IMR-90 (cell line): ENCODE results near the gene ATP5MK. TPM values are rescaled to one million over a fixed set of nuclear protein-coding genes. Genes with fewer than 3 reads are reported as not detected.

Source experiments
- ATAC-seq: fragments of 200-7000 bp; cut with Tn5 transposase; 2 replicates; pipeline ENCODE4 v1.9.1; 2020; ENCODE audit warnings: low read depth, mild to moderate bottlenecking, moderate library complexity
- BruUV-seq: library from RNA; stranded (reverse); fragments of 400-500 nt; replicated peaks from 2 replicates; lab custom pipeline; 2021; lab: Mats Ljungman, UMichigan
- CTCF ChIA-PET: fragments of 300-600 bp; formaldehyde crosslinking; extraction: SDS; loops from one replicate; lab custom pipeline; 2021; ENCODE audit warnings: antibody characterized with exemption; lab: Yijun Ruan, JAX
- POLR2A ChIA-PET: fragments of 300-600 bp; sonication (Branson Sonifier 250); formaldehyde crosslinking; loops from one replicate; lab custom pipeline; 2022; ENCODE audit warnings: antibody characterized with exemption; ENCODE audit not compliant: unreplicated experiment; lab: Charles Lee
- DNase-seq: peaks from one replicate; pipeline ENCODE4 v3.0.0; 2013
- H2AFZ ChIP-seq: replicated peaks from 2 replicates; pipeline ENCODE3; 2013; ENCODE audit warnings: low read length, mild to moderate bottlenecking; ENCODE audit not compliant: poor library complexity
- H2AK5ac ChIP-seq: 2 replicates; pipeline ENCODE4 v1.6.1; 2013; ENCODE audit warnings: low read depth, low read length, inconsistent platforms
- H2AK9ac ChIP-seq: replicated peaks from 2 replicates; pipeline ENCODE3; 2013; ENCODE audit warnings: mild to moderate bottlenecking, low read depth, low read length, moderate library complexity; ENCODE audit not compliant: poor library complexity
- H2BK120ac ChIP-seq: 2 replicates; pipeline ENCODE4 v1.6.1; 2013; ENCODE audit warnings: low read depth, low read length, inconsistent platforms
- H2BK15ac ChIP-seq: 3 replicates; pipeline ENCODE4 v1.6.1; 2013; ENCODE audit warnings: low read depth, low read length, inconsistent platforms
- H2BK20ac ChIP-seq: 2 replicates; pipeline ENCODE4 v1.6.1; 2013; ENCODE audit warnings: low read depth, mild to moderate bottlenecking, inconsistent platforms, low read length, moderate library complexity
- H2BK5ac ChIP-seq: 2 replicates; pipeline ENCODE4 v1.6.1; 2013; ENCODE audit warnings: mild to moderate bottlenecking, low read depth, low read length, inconsistent platforms; ENCODE audit not compliant: poor library complexity, severe bottlenecking
- H3K14ac ChIP-seq: replicated peaks from 2 replicates; pipeline ENCODE4 v1.6.1; 2013; ENCODE audit warnings: low read depth, low read length, inconsistent platforms
- H3K18ac ChIP-seq: 2 replicates; pipeline ENCODE4 v1.6.1; 2013; ENCODE audit warnings: low read depth, low read length, control low read depth
- H3K23ac ChIP-seq: 2 replicates; pipeline ENCODE4 v1.6.1; 2013; ENCODE audit warnings: low read depth, low read length, inconsistent platforms
- H3K27ac ChIP-seq: 2 replicates; pipeline ENCODE4 v1.5.1; 2013; ENCODE audit warnings: mild to moderate bottlenecking, control low read depth, low read length; ENCODE audit not compliant: insufficient read depth
- H3K27me3 ChIP-seq: 2 replicates; pipeline ENCODE4 v1.6.1; 2013; ENCODE audit warnings: low read length; ENCODE audit not compliant: control insufficient read depth, insufficient read depth
- H3K36me3 ChIP-seq: 2 replicates; pipeline ENCODE4 v1.6.1; 2013; ENCODE audit warnings: low read length, mixed read lengths; ENCODE audit not compliant: control insufficient read depth, insufficient read depth
- H3K4ac ChIP-seq: 2 replicates; pipeline ENCODE4 v1.6.1; 2013; ENCODE audit warnings: low read depth, low read length, inconsistent platforms
- H3K4me1 ChIP-seq: 2 replicates; pipeline ENCODE4 v1.6.1; 2013; ENCODE audit warnings: low read length, mixed read lengths; ENCODE audit not compliant: control insufficient read depth, insufficient read depth
- H3K4me2 ChIP-seq: 2 replicates; pipeline ENCODE4 v1.6.1; 2013; ENCODE audit warnings: low read depth, mild to moderate bottlenecking, control low read depth, low read length, moderate library complexity
- H3K4me3 ChIP-seq: 2 replicates; pipeline ENCODE4 v1.5.1; 2013; ENCODE audit warnings: low read depth, mild to moderate bottlenecking, control low read depth, low read length, moderate library complexity; ENCODE audit not compliant: insufficient read depth
- H3K56ac ChIP-seq: 2 replicates; pipeline ENCODE4 v1.6.1; 2013; ENCODE audit warnings: low read length, inconsistent platforms; ENCODE audit not compliant: insufficient read depth; ENCODE audit errors: extremely low read depth
- H3K79me1 ChIP-seq, 2 experiments: 2 replicates each; pipeline ENCODE4 v1.6.1; 2013; ENCODE audit warnings: low read length in 2 of 2, inconsistent platforms in 1 of 2, low read depth in 1 of 2
- H3K9ac ChIP-seq: 2 replicates; pipeline ENCODE4 v1.6.1; 2013; ENCODE audit warnings: low read depth, low read length, control low read depth
- H3K9me1 ChIP-seq: 2 replicates; pipeline ENCODE4 v1.6.1; 2013; ENCODE audit warnings: low read length, inconsistent platforms; ENCODE audit not compliant: insufficient read depth
- H3K9me3 ChIP-seq: 2 replicates; pipeline ENCODE4 v1.6.1; 2013; ENCODE audit warnings: low read length; ENCODE audit not compliant: control insufficient read depth, insufficient read depth
- H4K20me1 ChIP-seq: 2 replicates; pipeline ENCODE4 v1.6.1; 2013; ENCODE audit warnings: low read length, inconsistent platforms; ENCODE audit not compliant: insufficient read depth
- H4K5ac ChIP-seq: 2 replicates; pipeline ENCODE4 v1.6.1; 2013; ENCODE audit warnings: mild to moderate bottlenecking, low read depth, low read length, control low read depth
- H4K8ac ChIP-seq, 2 experiments: 2 replicates each; pipeline ENCODE4 v1.6.1; 2013; ENCODE audit warnings: low read depth in 2 of 2, low read length in 2 of 2, control low read depth in 1 of 2, inconsistent platforms in 1 of 2
- H4K91ac ChIP-seq: 2 replicates; pipeline ENCODE4 v1.6.1; 2013; ENCODE audit warnings: low read depth, low read length, inconsistent platforms; ENCODE audit not compliant: insufficient read depth
- BHLHE40 ChIP-seq: fragments of 150-350 bp; IDR thresholded peaks from 2 replicates; pipeline ENCODE4 v1.6.1; 2016; ENCODE audit warnings: mild to moderate bottlenecking, low read depth, low read length
- CHD1 ChIP-seq: IDR thresholded peaks from 2 replicates; pipeline ENCODE4 v1.6.1; 2012; ENCODE audit warnings: low read depth, low read length, improper control_type of control experiment
- FOS ChIP-seq: fragments of 150-350 bp; IDR thresholded peaks from 2 replicates; pipeline ENCODE4 v1.6.1; 2016; ENCODE audit warnings: low read depth, low read length
- MAFK ChIP-seq: IDR thresholded peaks from 2 replicates; pipeline ENCODE4 v1.6.1; 2012; ENCODE audit warnings: low read depth, low read length, improper control_type of control experiment
- MAZ ChIP-seq: IDR thresholded peaks from 2 replicates; pipeline ENCODE4 v1.6.1; 2012; ENCODE audit warnings: low read depth, mild to moderate bottlenecking, low read length, improper control_type of control experiment, moderate library complexity, borderline replicate concordance
- MXI1 ChIP-seq: IDR thresholded peaks from 2 replicates; pipeline ENCODE4 v1.6.1; 2012; ENCODE audit warnings: low read depth, mild to moderate bottlenecking, low read length, moderate library complexity, borderline replicate concordance
- NFE2L2 ChIP-seq: fragments of 150-350 bp; IDR thresholded peaks from 2 replicates; pipeline ENCODE4 v1.6.1; 2016; ENCODE audit warnings: low read depth, mild to moderate bottlenecking, low read length
- POLR2A ChIP-seq: IDR thresholded peaks from 2 replicates; pipeline ENCODE4 v1.6.1; 2012; ENCODE audit warnings: mild to moderate bottlenecking, low read depth, low read length
- RAD21 ChIP-seq: IDR thresholded peaks from 2 replicates; pipeline ENCODE4 v1.6.1; 2012; ENCODE audit warnings: low read length, improper control_type of control experiment
- RCOR1 ChIP-seq: IDR thresholded peaks from 2 replicates; pipeline ENCODE4 v1.6.1; 2012; ENCODE audit warnings: mild to moderate bottlenecking, low read length, improper control_type of control experiment; ENCODE audit not compliant: insufficient replicate concordance
- RFX5 ChIP-seq: IDR thresholded peaks from 2 replicates; pipeline ENCODE4 v1.8.0; 2012; ENCODE audit warnings: low read depth, mild to moderate bottlenecking, low read length, moderate library complexity
- SMC3 ChIP-seq: fragments of 150-350 bp; IDR thresholded peaks from 2 replicates; pipeline ENCODE4 v1.6.1; 2016; ENCODE audit warnings: low read depth, mild to moderate bottlenecking, antibody characterized with exemption, low read length, moderate library complexity
- WGBS, 2 experiments: methylation state at CpG; one replicate each; pipeline versions ENCODE4 v1.1.5 to v1.1.7; 2013; ENCODE audit warnings: missing lambda C conversion rate in 2 of 2; ENCODE audit not compliant: insufficient read length in 1 of 2; ENCODE audit errors: extremely low coverage in 2 of 2; 5-methylcytosine and 5-hydroxymethylcytosine counted together
- dilution Hi-C: fragments of 300-500 bp; cut with HindIII; formaldehyde crosslinking; loops from one replicate; pipeline ENCODE4 v1.14.3; 2018; ENCODE audit warnings: low sequenced_read_pairs; ENCODE audit not compliant: unreplicated experiment
- in situ Hi-C: fragments of 300-500 bp; cut with MboI; formaldehyde crosslinking; loops from 3 replicates; pipeline ENCODE4 v1.14.3; 2019; ENCODE audit warnings: low sequenced_read_pairs, inconsistent platforms, mixed read lengths
- intact Hi-C: fragments of 100-400 bp; cut with micrococcal nuclease; formaldehyde crosslinking; loops from 2 replicates; pipeline ENCODE4 v1.10.0; 2022
- polyA plus RNA-seq, 3 experiments: library from polyadenylated mRNA; depleted of rRNA; stranded (reverse); fragments of >200 nt; gene quantifications; 2 replicates each; pipeline ENCODE4 v1.2.3, GENCODE V29; 2012; ENCODE audit warnings: low replicate concordance in 1 of 3
- total RNA-seq: library from RNA; depleted of rRNA; stranded (reverse); fragments of >200 nt; gene quantifications from 2 replicates; pipeline ENCODE4 v1.2.3, GENCODE V29; 2012
- TF ChIP-seq, protein P1 (sequence below): conservative IDR thresholded peaks from 2 replicates; pipeline ENCODE4 v1.5.1; 2012; ENCODE audit warnings: mild to moderate bottlenecking, low read depth, low read length, improper control_type of control experiment
- TF ChIP-seq, protein P2 (sequence below): fragments of 150-350 bp; IDR thresholded peaks from 2 replicates; pipeline ENCODE4 v1.6.1; 2017; ENCODE audit warnings: mild to moderate bottlenecking, antibody characterized with exemption, low read length, low read depth

Gene ATP5MK
- total and polyA plus RNA-seq, 2 of the 4 experiments (the other 2 are of a cell fraction): 73.4 to 101 TPM

DNA sequence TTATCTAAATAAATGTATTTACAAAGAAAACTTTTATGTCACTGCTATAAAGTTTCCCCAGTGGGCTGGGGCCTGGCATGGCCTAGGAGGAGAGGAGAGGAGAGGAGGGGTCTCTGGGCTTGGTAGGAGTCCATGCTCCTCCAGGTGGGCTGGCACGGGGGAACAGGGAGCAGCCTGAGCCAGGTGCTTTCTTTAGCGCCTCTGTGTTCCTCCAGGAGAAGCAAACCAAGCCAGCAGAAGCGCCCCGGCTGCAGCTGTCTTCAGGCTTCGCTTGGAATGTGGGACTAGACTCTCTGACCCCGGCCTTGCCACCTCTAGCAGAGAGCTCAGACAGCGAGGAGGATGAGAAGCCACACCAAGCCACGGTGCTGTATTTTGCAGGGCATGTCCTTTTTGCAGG is 45.3 kb upstream of the ATP5MK start:
- Histone ChIP-seq H3K9me1 (peaks cover 2% of the 10 kb centered on the region; the same call in 1 of the 2 replicates), H4K91ac (no peak overlapping the region), H3K27me3 (no peaks in the 10 kb centered on the region), H2BK20ac (no peak overlapping the region), H3K79me1 (no peaks in the 10 kb centered on the region; a peak in 1 of 4 replicates), H2AFZ (no peak overlapping the region), H3K18ac (no peak overlapping the region), H3K23ac (no peak overlapping the region), H4K8ac (no peak overlapping the region), H3K4ac (no peak overlapping the region), H4K5ac (no peak overlapping the region), H2AK9ac (no peak overlapping the region), H3K14ac (no peak overlapping the region), H2AK5ac (no peak overlapping the region), H2BK5ac (no peak overlapping the region), H3K4me1 (no peaks in the 10 kb centered on the region; the same call in 1 of the 2 replicates), H3K9ac (no peak overlapping the region), H3K56ac (no peak overlapping the region), H2BK120ac (no peak overlapping the region), H3K36me3 (peaks cover 77% of the 10 kb centered on the region), H3K4me3 (no peak overlapping the region), H3K9me3 (no peaks in the 10 kb centered on the region), H4K20me1 (0 out of 2 replicates have a peak, but pooled peaks cover 4% of the 10 kb centered on the region), H3K27ac (no peak overlapping the region), H2BK15ac (no peak overlapping the region), H3K4me2 (no peak overlapping the region)
- DNase-seq: no peak
- intact Hi-C loops: no loop called here
- TF ChIP-seq SMC3 (no peak), RFX5 (no peak), RCOR1 (no peak), MAZ (no peak), FOS (no peak), MXI1 (no peak), BHLHE40 (no peak), RAD21 (no peak), NFE2L2 (no peak), MAFK (no peak), POLR2A (no peak), CHD1 (no peak)
- TF ChIP-seq, protein P1, sequence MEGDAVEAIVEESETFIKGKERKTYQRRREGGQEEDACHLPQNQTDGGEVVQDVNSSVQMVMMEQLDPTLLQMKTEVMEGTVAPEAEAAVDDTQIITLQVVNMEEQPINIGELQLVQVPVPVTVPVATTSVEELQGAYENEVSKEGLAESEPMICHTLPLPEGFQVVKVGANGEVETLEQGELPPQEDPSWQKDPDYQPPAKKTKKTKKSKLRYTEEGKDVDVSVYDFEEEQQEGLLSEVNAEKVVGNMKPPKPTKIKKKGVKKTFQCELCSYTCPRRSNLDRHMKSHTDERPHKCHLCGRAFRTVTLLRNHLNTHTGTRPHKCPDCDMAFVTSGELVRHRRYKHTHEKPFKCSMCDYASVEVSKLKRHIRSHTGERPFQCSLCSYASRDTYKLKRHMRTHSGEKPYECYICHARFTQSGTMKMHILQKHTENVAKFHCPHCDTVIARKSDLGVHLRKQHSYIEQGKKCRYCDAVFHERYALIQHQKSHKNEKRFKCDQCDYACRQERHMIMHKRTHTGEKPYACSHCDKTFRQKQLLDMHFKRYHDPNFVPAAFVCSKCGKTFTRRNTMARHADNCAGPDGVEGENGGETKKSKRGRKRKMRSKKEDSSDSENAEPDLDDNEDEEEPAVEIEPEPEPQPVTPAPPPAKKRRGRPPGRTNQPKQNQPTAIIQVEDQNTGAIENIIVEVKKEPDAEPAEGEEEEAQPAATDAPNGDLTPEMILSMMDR: no peak
- TF ChIP-seq, protein P2, sequence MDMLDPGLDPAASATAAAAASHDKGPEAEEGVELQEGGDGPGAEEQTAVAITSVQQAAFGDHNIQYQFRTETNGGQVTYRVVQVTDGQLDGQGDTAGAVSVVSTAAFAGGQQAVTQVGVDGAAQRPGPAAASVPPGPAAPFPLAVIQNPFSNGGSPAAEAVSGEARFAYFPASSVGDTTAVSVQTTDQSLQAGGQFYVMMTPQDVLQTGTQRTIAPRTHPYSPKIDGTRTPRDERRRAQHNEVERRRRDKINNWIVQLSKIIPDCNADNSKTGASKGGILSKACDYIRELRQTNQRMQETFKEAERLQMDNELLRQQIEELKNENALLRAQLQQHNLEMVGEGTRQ: no peak
- ATAC-seq: no peak
- ChIA-PET POLR2A (no interaction called here), CTCF (no interaction called here)
- in situ Hi-C loops: no loop called here
- dilution Hi-C loops: no loop called here
- WGBS, 2 experiments: 92% methylated on average over 8 of the region's 8 CpGs; no CpG with 5 or more reads in 1 of the 2 experiments
- no TSS peak for BruUV-seq
